Measurements from ENCODE around the gene DSTN.
"Not testable (repeated sequence)": the region's sequence is repeated elsewhere in the genome, so short reads cannot be mapped to it uniquely, and the experiment has no call there.

DSTN gene

GRCh38 chr20:17651129-17651759 lies 81.4 kb downstream of the DSTN start:
- H3K27me3 Mint-ChIP-seq: no peaks in the 10 kb centered on the region
- H3K36me3 Mint-ChIP-seq: peaks cover 2% of the 10 kb centered on the region
- no peaks in the 10 kb centered on the region for H3K9me3 Mint-ChIP-seq
- peaks cover 13% of the 10 kb centered on the region for H3K4me1 Mint-ChIP-seq
- no peak overlapping the region for H3K27ac Mint-ChIP-seq
- CTCF ChIA-PET: interaction anchor here (0.7 to 1.9 kb wide), 3 partner anchors 24 to 345 kb away, joined by 3 to 6 read pairs (median 3); no protein-coding TSS in a partner anchor
- no peak for DNase-seq
- no peak overlapping the region for H3K4me3 Mint-ChIP-seq

DNA sequence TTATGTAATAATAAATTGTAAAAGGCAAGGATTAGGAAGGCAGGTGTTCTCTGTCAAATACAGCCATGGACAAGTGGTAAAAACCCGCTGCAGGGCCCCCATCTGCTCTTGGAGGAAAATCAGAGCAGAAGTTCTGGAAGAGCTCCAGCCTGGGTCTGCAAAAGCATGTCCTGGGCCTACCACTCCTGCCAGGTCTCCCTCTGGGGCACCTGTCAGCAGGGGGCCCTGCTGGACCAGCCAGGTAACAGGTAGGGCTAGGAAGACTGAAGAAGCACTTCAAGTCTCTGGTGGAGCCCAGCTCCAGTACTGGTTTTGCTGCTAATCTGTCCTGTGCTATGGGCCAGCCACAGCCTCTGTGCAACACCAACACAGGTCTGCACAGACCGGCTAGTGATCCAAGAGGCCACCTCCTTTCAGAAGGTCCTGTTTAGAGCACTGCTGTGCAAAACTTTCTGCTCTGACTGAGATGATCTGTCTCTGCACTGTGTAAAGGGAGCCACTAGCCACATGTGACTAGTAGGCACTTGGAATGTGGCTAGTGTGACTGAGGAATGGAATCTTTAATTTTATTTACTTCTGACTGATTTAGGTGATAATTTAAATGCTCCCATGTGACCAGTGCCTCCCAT lies 82.0 kb downstream of the DSTN start:
- no peak overlapping the region for H3K27ac Mint-ChIP-seq

DNA sequence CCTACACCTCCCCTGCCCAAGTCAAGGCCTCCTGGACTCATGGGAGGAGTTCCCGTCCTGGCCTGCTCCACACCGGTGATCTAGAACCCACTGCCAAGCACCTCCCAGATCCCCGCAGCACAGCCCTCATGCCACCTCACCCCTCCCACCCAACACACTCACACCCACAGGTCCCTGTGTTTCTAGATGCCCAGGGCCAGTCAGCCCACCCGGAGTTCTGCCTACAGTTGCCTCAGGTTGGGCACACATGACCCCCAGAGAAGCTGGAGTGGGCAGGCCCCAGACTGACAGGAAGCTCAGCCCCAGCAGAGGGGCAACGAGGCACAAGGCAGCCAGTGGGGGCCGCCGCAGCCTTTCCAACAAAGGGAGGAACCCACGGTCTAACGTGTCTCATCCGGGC lies 82.5 kb downstream of the DSTN start:
- CTCF ChIA-PET: interaction anchor here (1.1 kb wide), 1 partner anchor 29 kb away, joined by 3 read pairs; the partner anchor contains the start of gene RRBP1
- peaks cover 7% of the 10 kb centered on the region for H3K36me3 Mint-ChIP-seq
- no peaks in the 10 kb centered on the region for H3K9me3 Mint-ChIP-seq
- no peak overlapping the region for H3K27ac Mint-ChIP-seq
- no peaks in the 10 kb centered on the region for H3K27me3 Mint-ChIP-seq
- no peak overlapping the region for H3K4me3 Mint-ChIP-seq
- peaks cover 16% of the 10 kb centered on the region for H3K4me1 Mint-ChIP-seq
- DNase-seq: no peak

More for the DNA sequence above, 82.0 kb downstream of the DSTN start:
- H3K27me3 Mint-ChIP-seq: no peaks in the 10 kb centered on the region
- peaks cover 4% of the 10 kb centered on the region for H3K36me3 Mint-ChIP-seq
- CTCF ChIA-PET: interaction anchor here (0.7 to 1.9 kb wide), 3 partner anchors 24 to 345 kb away, joined by 3 to 6 read pairs (median 3); no protein-coding TSS in a partner anchor
- peaks cover 16% of the 10 kb centered on the region for H3K4me1 Mint-ChIP-seq
- no peak for DNase-seq
- H3K9me3 Mint-ChIP-seq: no peaks in the 10 kb centered on the region
- no peak overlapping the region for H3K4me3 Mint-ChIP-seq

GRCh38 chr20:17653835-17654648 lies 84.2 kb downstream of the DSTN start:
- Mint-ChIP-seq H3K4me1 (peaks cover 13% of the 10 kb centered on the region), H3K4me3 (no peak overlapping the region), H3K36me3 (peaks cover 21% of the 10 kb centered on the region), H3K27ac (no peak overlapping the region), H3K9me3 (peaks cover 2% of the 10 kb centered on the region), H3K27me3 (no peaks in the 10 kb centered on the region)
- CTCF ChIA-PET: interaction anchor here (0.7 to 1.4 kb wide), 2 partner anchors 12 to 70 kb away, joined by 5 read pairs; no protein-coding TSS in a partner anchor
- DNase-seq: no peak

DNA sequence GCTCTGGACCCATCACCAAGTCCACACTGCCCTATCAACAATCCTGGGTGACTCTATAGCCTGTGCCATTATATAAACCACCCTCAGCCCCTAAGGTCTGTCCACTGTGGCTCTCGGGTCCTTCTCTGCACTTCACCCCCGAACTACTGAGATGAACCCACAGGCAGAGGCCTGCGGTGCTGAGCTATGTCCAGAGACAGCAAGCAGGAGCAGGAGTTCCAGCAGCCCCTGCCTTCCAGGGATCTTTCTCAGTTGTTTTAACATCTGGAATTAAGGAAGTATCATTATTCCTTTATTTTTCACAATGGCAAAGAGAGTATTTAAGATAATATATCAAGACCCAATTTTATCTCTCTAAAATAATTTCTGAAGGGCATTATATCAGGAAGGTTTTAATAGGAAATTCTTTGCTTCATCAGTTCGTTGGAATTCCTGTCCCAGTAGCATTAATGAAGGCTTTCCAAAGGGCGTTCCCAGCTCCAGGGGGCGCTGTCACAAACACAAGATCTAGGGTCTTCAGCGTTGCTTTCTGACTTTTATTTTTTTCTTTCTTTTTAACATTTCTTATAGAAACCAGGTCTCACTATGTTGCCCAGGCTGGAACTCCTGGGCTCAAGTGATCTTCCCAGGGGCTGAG lies 84.9 kb downstream of the DSTN start:
- Mint-ChIP-seq H3K9me3 (peaks cover 3% of the 10 kb centered on the region), H3K27me3 (no peaks in the 10 kb centered on the region), H3K36me3 (peaks cover 23% of the 10 kb centered on the region), H3K4me1 (peaks cover 8% of the 10 kb centered on the region), H3K4me3 (no peak overlapping the region), H3K27ac (no peak overlapping the region)
- DNase-seq: peak; percentile 24
- CTCF ChIA-PET: interaction anchor here (1.4 kb wide), 1 partner anchor 11 kb away, joined by 5 read pairs; no protein-coding TSS in a partner anchor

DNA sequence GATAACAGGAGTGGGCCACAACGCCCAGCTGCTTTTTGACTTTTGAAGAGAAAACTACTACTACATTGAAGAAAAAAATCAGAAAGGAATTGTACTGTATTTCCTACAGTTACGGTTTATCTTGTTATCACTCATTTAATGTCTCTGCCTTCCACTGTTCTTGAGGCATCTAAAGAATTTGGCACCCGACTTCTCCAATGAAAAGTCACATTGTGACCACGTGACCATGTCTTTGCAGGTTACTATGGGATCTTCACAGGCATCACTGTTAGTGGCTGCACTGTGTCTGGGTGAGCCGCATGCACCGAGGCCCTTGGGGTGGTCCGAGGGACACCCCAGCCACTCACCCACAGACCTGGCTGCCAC lies 85.4 kb downstream of the DSTN start:
- Mint-ChIP-seq H3K4me3 (no peak overlapping the region), H3K27ac (no peak overlapping the region), H3K36me3 (peaks cover 28% of the 10 kb centered on the region), H3K4me1 (peaks cover 5% of the 10 kb centered on the region), H3K9me3 (peaks cover 8% of the 10 kb centered on the region), H3K27me3 (no peaks in the 10 kb centered on the region)
- CTCF ChIA-PET: interaction anchor here (1.4 kb wide), 1 partner anchor 11 kb away, joined by 5 read pairs; no protein-coding TSS in a partner anchor
- DNase-seq: peak; percentile 18

DNA sequence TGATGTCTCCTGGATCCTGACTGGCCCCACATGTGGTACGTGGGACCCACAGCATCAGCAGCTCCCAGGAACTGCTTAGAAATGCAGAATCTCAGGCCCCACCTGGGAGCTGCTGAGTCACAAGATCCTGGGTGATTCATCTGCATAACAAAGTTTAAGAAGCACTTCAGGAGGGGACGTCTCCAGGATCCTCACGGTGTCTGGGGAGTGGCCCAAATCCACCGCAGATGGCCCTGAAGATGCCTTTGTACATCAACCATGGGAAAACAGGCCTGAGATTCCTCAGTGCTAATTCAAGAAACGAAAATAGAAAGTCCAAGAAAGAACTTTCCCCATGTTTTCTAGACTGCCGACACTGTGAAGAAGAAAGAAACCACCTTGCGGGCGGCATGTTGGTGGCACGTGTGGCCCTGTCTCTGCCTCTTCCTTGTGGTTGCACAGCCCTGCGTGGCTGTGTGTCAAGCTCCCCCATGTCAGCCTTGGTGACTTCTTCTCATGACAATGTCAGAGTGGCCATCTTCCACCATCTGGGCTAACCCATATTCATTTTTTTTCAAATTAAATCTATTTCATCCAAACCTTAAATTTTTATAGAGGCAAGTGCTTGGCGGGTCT lies 86.1 kb downstream of the DSTN start:
- CTCF ChIA-PET: interaction anchor here (0.8 to 1.4 kb wide), 2 partner anchors 10 to 28 kb away, joined by 3 to 5 read pairs; no protein-coding TSS in a partner anchor
- Mint-ChIP-seq H3K27me3 (no peaks in the 10 kb centered on the region), H3K4me1 (peaks cover 9% of the 10 kb centered on the region), H3K4me3 (no peak overlapping the region), H3K9me3 (peaks cover 9% of the 10 kb centered on the region), H3K27ac (no peak overlapping the region), H3K36me3 (peaks cover 33% of the 10 kb centered on the region)
- peak; percentile 19 for DNase-seq

GRCh38 chr20:17657079-17657825 lies 87.4 kb downstream of the DSTN start:
- no peak for DNase-seq
- H3K36me3 Mint-ChIP-seq: peaks cover 34% of the 10 kb centered on the region
- peaks cover 13% of the 10 kb centered on the region for H3K4me1 Mint-ChIP-seq
- H3K27me3 Mint-ChIP-seq: no peaks in the 10 kb centered on the region
- peaks cover 9% of the 10 kb centered on the region for H3K9me3 Mint-ChIP-seq
- no peak overlapping the region for H3K4me3 Mint-ChIP-seq
- no peak overlapping the region for H3K27ac Mint-ChIP-seq
- CTCF ChIA-PET: interaction anchor here (0.7 kb wide), 1 partner anchor 11 kb away, joined by 3 read pairs; no protein-coding TSS in a partner anchor

GRCh38 chr20:17657898-17658647 lies 88.2 kb downstream of the DSTN start:
- Mint-ChIP-seq H3K36me3 (peaks cover 37% of the 10 kb centered on the region), H3K9me3 (peaks cover 9% of the 10 kb centered on the region), H3K4me3 (no peak overlapping the region), H3K27me3 (no peaks in the 10 kb centered on the region), H3K27ac (no peak overlapping the region), H3K4me1 (peaks cover 18% of the 10 kb centered on the region)
- CTCF ChIA-PET: no interaction called here
- peak; percentile 5 for DNase-seq

DNA sequence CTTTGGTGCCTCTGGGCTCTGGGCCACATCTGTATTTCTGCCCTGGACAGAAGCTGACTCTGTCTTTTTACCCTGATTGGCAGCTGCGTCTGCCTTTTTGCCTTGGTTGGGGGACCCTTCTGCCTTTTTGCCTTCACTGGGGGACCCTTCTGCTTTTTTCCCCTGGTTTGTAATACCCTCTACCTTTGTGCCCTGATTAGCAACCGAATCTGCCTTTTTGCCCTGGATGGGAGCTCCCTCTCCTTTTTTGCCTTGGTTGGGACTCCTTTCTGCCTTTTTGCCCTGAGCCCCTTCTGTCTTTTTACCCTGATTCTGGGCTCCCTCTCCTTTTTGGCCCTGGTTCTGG lies 88.7 kb downstream of the DSTN start:
- H3K4me1 Mint-ChIP-seq: peaks cover 22% of the 10 kb centered on the region
- DNase-seq: peak; percentile 4
- H3K9me3 Mint-ChIP-seq: peaks cover 9% of the 10 kb centered on the region
- no peaks in the 10 kb centered on the region for H3K27me3 Mint-ChIP-seq
- H3K36me3 Mint-ChIP-seq: peaks cover 37% of the 10 kb centered on the region
- H3K27ac Mint-ChIP-seq: no peak overlapping the region
- H3K4me3 Mint-ChIP-seq: no peak overlapping the region
- CTCF ChIA-PET: no interaction called here

GRCh38 chr20:17659344-17659743 lies 89.5 kb downstream of the DSTN start:
- Mint-ChIP-seq H3K4me1 (peaks cover 30% of the 10 kb centered on the region), H3K36me3 (peaks cover 37% of the 10 kb centered on the region)
- DNase-seq, CTCF ChIA-PET, H3K27ac Mint-ChIP-seq, H3K9me3 Mint-ChIP-seq, H3K27me3 Mint-ChIP-seq, H3K4me3 Mint-ChIP-seq: not testable (repeated sequence)

Measured in activated naive CD4-positive, alpha-beta T cell treated with anti-CD3 and anti-CD28 coated beads, Interleukin-2, amount 10 ng/mL, durations not matched to agents 7 days and 5 days (primary cell).